GM19452 (cell line): Measurements from ENCODE around the gene CEP19.

Experiments
- ATAC-seq: cut with Tn5 transposase; IDR thresholded peaks from one replicate; pipeline ENCODE4 v1.9.1; 2021; ENCODE audit not compliant: unreplicated experiment

The CEP19 gene

DNA sequence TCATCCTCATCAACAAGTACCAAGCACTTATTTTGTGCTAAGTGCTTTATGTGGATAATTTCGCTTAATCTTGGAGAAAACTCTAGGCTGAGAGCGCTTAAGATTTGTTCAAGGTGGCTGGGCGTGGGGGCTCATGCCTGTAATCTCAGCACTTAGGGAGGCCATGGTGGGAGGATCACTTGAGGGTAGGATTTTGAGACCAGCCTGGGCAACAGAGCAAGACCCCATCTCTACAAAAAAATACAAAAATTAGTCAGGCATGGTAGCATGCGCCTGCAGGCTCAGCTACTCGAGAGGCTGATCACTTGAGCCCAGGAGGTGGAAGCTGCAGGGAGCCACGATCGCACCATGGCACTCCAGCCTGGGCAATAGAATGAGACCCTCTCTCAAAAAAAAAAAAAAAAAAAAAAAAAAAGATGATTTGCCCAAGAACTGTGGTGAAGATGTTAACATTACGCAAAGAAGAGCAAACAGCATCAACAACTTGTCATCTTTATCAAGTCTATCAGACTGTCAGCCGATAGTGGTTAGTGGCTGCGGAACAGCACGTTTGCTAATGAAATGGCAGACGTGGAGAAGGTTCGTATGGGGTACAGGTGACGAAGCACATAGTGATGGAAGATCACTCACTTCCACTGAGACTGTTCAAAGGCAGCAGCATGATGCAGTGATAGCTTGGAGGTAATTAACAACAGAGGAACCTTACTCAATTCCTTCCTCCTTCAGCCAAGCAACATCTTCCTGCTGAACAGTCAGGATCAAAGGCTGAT, 44.8 kb downstream of the CEP19 start:
- no peak for ATAC-seq

DNA sequence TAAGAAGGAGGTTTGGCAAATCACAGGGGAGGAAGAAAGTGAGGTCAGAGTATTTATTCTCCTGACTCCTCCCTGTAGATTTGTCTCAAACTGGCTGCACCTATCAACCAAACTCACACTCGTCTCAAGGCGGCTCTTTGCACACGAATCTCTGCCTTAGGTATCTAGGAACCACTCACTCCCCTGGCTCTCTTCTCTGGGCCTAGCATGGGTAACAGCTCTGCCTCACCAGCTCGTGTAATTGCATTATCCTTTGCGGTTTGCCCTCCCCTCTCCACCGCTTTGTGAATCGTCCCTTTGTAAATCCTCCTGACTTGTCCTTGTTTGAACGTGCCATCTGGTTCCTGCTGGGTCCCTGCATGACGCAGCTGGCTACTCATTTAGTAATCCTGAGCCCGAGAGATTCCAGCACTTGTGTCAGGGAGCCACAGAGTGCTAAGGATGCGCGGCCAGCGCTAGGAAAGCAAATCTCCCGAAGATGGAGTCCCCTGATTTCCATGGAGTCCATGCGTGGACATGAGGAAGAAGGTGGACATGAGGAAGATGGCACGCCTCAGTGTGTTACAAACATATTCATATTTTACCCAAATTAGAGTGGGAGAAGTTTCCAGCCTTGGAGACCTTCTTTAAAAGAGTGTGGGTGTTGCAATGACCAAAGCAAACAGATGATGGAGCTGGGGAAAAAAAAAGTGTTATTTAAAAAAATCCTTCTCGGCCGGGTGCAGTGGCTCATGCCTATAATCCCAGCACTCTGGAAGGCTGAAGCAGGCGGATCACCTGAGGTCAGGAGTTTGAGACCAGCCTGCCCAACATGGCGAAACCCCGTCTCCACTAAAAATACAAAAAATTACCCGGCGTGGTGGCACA, 45.8 kb downstream of the CEP19 start:
- ATAC-seq, result no peak

DNA sequence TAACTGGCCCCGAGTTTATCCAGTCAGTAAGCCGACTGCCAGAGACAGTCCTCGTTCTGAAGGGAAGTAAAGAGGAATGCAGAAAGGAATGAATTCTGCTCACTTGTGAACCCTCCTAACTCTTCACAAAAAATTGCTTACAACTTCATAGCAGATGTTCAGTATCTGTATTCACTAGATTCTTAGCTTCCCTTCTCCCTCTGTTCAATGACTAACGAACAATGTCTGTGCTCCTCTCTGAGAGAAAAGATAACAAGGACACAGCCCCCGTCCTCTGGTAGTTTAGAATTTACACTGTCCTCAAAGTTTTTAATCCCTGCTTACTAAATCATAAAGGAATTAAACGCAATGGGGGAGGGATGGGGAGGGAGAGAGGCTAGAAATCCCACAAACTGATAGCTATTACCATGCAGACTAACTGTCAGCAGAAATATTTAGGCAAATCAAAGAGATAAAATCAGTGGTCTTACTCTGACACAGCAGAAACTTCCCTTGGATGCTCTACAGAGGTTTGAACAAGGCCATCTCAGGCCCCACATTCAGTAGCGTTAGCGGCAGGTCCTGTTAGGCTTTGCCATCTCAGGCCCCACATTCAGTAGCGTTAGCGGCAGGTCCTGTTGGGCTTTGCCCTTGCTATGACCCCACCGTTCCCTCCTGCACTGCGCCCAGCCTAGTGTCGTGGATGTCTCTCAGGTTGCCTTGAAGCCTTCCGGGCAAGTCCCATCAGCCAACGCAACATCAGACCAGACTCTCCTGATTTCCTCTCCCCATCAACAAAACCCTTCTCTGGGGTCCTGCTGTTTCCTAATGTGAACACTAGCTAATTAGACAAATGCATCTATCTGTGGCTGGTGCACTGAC, 49.1 kb downstream of the CEP19 start:
- ATAC-seq, result no peak

DNA sequence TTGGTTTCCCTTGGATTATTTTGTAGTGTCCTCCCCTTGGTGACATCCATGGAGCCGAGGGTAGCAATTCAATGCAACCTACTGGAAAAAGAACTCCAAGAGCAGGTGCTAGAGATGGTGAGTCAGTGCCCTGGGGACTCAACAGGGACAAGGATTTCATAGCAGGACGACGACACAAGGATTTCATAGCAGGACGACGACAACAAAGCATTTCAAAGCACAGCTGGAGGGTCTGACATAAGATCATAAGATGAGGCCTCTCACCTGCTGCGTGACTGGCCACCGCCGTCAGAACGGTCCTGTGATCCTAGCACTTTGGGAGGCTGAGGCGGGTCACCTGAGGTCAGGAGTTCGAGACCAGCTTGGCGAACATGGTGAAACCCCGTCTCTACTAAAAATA, 50.0 kb downstream of the CEP19 start:
- no peak for ATAC-seq

DNA sequence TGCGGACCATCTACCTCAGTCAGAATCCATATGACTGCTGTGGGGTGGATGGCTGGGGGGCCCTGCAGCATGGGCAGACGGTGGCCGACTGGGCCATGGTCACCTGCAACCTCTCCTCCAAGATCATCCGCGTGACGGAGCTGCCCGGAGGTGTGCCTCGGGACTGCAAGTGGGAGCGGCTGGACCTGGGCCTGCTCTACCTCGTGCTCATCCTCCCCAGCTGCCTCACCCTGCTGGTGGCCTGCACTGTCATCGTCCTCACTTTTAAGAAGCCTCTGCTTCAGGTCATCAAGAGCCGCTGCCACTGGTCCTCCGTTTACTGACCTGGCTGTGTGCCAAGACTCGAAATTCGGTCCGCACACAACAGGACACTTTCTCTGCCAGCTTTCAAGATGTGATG, 50.6 kb downstream of the CEP19 start:
- ATAC-seq, result no peak

DNA sequence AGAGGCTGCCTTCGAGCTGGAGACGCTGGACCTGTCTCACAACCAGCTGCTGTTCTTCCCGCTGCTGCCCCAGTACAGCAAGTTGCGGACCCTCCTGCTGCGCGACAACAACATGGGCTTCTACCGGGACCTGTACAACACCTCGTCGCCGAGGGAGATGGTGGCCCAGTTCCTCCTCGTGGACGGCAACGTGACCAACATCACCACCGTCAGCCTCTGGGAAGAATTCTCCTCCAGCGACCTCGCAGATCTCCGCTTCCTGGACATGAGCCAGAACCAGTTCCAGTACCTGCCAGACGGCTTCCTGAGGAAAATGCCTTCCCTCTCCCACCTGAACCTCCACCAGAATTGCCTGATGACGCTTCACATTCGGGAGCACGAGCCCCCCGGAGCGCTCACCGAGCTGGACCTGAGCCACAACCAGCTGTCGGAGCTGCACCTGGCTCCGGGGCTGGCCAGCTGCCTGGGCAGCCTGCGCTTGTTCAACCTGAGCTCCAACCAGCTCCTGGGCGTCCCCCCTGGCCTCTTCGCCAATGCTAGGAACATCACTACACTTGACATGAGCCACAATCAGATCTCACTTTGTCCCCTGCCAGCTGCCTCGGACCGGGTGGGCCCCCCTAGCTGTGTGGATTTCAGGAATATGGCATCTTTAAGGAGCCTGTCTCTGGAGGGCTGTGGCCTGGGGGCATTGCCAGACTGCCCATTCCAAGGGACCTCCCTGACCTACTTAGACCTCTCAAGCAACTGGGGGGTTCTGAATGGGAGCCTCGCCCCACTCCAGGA, 51.5 kb downstream of the CEP19 start:
- no peak for ATAC-seq

DNA sequence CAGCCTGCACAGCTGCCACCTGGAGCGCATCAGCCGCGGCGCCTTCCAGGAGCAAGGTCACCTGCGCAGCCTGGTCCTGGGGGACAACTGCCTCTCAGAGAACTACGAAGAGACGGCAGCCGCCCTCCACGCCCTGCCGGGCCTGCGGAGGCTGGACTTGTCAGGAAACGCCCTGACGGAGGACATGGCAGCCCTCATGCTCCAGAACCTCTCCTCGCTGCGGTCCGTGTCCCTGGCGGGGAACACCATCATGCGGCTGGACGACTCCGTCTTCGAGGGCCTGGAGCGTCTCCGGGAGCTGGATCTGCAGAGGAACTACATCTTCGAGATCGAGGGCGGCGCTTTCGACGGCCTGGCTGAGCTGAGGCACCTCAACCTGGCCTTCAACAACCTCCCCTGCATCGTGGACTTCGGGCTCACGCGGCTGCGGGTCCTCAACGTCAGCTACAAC, 52.1 kb downstream of the CEP19 start:
- no peak for ATAC-seq
